KMS-11 (cell line): ENCODE data around the gene TAS2R31.

Source experiments
- H2AFZ ChIP-seq: fragments of 200-600 bp; sonication (generic); 2 replicates; pipeline ENCODE4 v1.6.1; 2016; ENCODE audit warnings: antibody characterized with exemption, mixed run types, low read depth
- H3K27ac ChIP-seq: fragments of 200-600 bp; sonication (generic); 2 replicates; pipeline ENCODE4 v1.6.1; 2016; ENCODE audit warnings: mild to moderate bottlenecking, mixed run types
- H3K27me3 ChIP-seq: fragments of 200-600 bp; sonication (generic); 2 replicates; pipeline ENCODE4 v1.6.1; 2017; ENCODE audit warnings: mild to moderate bottlenecking, low read depth, mixed run types, moderate library complexity; ENCODE audit not compliant: insufficient read depth
- H3K36me3 ChIP-seq: fragments of 200-600 bp; sonication (generic); 2 replicates; pipeline ENCODE4 v1.6.1; 2017; ENCODE audit warnings: mild to moderate bottlenecking, mixed run types; ENCODE audit not compliant: insufficient read depth
- H3K4me1 ChIP-seq: fragments of 200-600 bp; sonication (generic); 2 replicates; pipeline ENCODE4 v1.6.1; 2016; ENCODE audit warnings: mild to moderate bottlenecking, low read depth, mixed run types; ENCODE audit not compliant: poor library complexity, severe bottlenecking
- H3K4me2 ChIP-seq: fragments of 200-600 bp; sonication (generic); 2 replicates; pipeline ENCODE4 v1.7.0; 2016; ENCODE audit warnings: mild to moderate bottlenecking, mixed run types
- H3K4me3 ChIP-seq: fragments of 200-600 bp; sonication (generic); IDR thresholded peaks from 2 replicates; pipeline ENCODE4 v1.6.1; 2017; ENCODE audit warnings: low read depth, low read length, mixed read lengths; ENCODE audit not compliant: insufficient read depth
- H3K79me2 ChIP-seq: fragments of 200-600 bp; sonication (generic); 2 replicates; pipeline ENCODE4 v1.6.1; 2016; ENCODE audit warnings: low read depth, mixed run types; ENCODE audit not compliant: insufficient read depth
- H3K9ac ChIP-seq: fragments of 200-600 bp; sonication (generic); 2 replicates; pipeline ENCODE4 v1.6.1; 2016; ENCODE audit warnings: mild to moderate bottlenecking, mixed run types
- H4K20me1 ChIP-seq: fragments of 200-600 bp; sonication (generic); 2 replicates; pipeline ENCODE4 v1.6.1; 2016; ENCODE audit warnings: mild to moderate bottlenecking, mixed run types; ENCODE audit not compliant: insufficient read depth
- CTCF ChIP-seq: fragments of 200-600 bp; sonication (generic); conservative IDR thresholded peaks from 2 replicates; pipeline ENCODE4 v1.6.1; 2017; ENCODE audit warnings: low read depth, mild to moderate bottlenecking, antibody characterized with exemption, low read length, moderate library complexity, mixed read lengths

The TAS2R31 gene

DNA sequence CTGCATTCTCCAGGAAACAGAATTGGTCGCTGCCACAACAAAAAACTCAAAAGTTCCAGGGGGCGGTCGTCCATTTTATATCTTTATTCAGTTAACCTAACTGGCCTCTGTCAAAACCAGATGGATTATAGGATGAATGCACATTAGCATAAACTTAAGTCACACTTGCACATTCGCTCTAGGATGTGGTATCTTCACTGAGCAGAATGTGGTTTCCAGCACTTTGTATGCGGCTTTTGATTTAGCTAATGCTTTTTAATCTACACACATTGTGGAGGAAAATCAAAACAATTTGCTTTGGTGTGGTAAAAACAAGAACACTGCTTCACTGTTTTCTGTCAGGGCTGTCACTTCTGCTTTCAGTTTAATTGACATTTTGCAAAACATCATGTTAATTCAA is 49.0 kb downstream of the TAS2R31 start:
- no peaks in the 10 kb centered on the region for H3K36me3 ChIP-seq
- H2AFZ ChIP-seq: no peak overlapping the region
- no peak for TF ChIP-seq CTCF
- no peaks in the 10 kb centered on the region for H3K79me2 ChIP-seq
- no peaks in the 10 kb centered on the region for H3K4me1 ChIP-seq
- no peak overlapping the region for H3K27ac ChIP-seq
- no peaks in the 10 kb centered on the region for H4K20me1 ChIP-seq
- H3K27me3 ChIP-seq: no peaks in the 10 kb centered on the region
- H3K4me3 ChIP-seq: no peak overlapping the region
- H3K9ac ChIP-seq: no peak overlapping the region
- H3K4me2 ChIP-seq: no peak overlapping the region
